Epithelial cell of proximal tubule (primary cell): ENCODE results near the gene KRTAP19-2. TPM values are rescaled to one million over a fixed set of nuclear protein-coding genes. Genes with fewer than 3 reads are reported as not detected.

ENCODE experiments used
- DNase-seq: peaks from one replicate; pipeline ENCODE4 v3.0.0-alpha.2; 2011; ENCODE audit warnings: low read depth
- H3K4me3 ChIP-seq: 2 replicates; pipeline ENCODE4 v1.5.1; 2011; ENCODE audit warnings: low read depth, mild to moderate bottlenecking, low read length
- total RNA-seq: library from RNA; depleted of rRNA; stranded (reverse); fragments of >200 nt; gene quantifications from 2 replicates; pipeline ENCODE4 v1.2.3, GENCODE V29; 2015
- TF ChIP-seq, protein P1 (sequence below): conservative IDR thresholded peaks from 2 replicates; pipeline ENCODE4 v1.5.1; 2012; ENCODE audit warnings: low read depth, mild to moderate bottlenecking, low read length

Gene KRTAP19-2
- total RNA-seq, 1 donor from 2014 or later, result not detected

- TF ChIP-seq, protein P1, sequence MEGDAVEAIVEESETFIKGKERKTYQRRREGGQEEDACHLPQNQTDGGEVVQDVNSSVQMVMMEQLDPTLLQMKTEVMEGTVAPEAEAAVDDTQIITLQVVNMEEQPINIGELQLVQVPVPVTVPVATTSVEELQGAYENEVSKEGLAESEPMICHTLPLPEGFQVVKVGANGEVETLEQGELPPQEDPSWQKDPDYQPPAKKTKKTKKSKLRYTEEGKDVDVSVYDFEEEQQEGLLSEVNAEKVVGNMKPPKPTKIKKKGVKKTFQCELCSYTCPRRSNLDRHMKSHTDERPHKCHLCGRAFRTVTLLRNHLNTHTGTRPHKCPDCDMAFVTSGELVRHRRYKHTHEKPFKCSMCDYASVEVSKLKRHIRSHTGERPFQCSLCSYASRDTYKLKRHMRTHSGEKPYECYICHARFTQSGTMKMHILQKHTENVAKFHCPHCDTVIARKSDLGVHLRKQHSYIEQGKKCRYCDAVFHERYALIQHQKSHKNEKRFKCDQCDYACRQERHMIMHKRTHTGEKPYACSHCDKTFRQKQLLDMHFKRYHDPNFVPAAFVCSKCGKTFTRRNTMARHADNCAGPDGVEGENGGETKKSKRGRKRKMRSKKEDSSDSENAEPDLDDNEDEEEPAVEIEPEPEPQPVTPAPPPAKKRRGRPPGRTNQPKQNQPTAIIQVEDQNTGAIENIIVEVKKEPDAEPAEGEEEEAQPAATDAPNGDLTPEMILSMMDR, result no peak
- no peak overlapping the region for H3K4me3 ChIP-seq
- DNase-seq, result no peak
Observed at GRCh38 chr21:30448514-30448913, 38.7 kb downstream of the KRTAP19-2 start.

GRCh38 chr21:30447056-30447455, 40.2 kb downstream of the KRTAP19-2 start:
- DNase-seq, result no peak

GRCh38 chr21:30444204-30444603, 43.0 kb downstream of the KRTAP19-2 start:
- DNase-seq, result no peak
- TF ChIP-seq, protein P1, result no peak
- no peak overlapping the region for H3K4me3 ChIP-seq

More at GRCh38 chr21:30447056-30447455, 40.2 kb downstream of the KRTAP19-2 start:
- TF ChIP-seq, protein P1, result no peak
- H3K4me3 ChIP-seq, result no peak overlapping the region

DNA sequence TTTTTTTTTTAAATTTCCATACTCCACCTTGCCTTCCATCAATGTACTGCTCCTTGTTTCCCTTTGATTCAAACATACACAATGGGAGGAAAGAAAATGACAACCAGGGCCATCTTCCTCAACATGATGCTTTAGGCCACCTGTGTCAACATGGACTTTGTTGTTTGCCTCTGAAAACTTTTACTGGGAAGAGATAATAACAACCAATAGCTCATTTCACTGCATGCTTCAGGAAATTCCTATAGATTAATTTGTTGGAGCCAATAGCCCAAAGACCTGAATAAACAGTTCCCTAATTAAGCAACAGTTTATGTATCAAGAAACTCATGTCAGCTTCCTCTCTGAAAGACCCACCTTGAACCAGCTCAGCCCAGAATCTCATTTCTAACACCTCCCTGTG, 44.0 kb downstream of the KRTAP19-2 start:
- no peak for DNase-seq
- H3K4me3 ChIP-seq, result no peak overlapping the region
- TF ChIP-seq, protein P1, result no peak

DNA sequence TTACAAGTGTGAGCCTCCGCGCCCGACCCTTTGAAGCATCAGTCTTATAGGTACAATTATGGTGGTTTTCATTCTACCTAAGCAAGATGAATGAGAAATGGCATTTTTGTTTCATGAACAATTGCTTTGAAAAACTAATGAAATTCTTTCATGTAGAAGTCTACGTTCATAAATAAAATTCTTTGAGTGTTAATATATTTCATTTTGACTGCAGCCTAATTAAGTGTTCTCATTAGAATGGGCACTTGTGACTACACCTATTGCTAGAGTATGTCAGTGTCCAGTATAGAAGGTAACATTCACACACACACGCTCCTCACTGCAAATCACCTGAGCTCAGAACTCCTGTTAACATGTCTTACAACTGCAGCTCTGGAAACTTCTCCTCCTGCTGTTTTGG, 47.3 kb downstream of the KRTAP19-2 start, which contains the start of gene KRTAP15-1:
Gene KRTAP15-1, plus strand, starts transcription at position 301 of the 400 bp plus-strand sequence. Its CDS starts 53 bp downstream, at position 354.
- TF ChIP-seq, protein P1, result no peak
- no peak within 1 kb of the TSS for H3K4me3 ChIP-seq
- DNase-seq, result no peak

Other genes starting within 250 kb of the KRTAP19-2 start
- gene KRTAP24-1, start 204.5 kb downstream of the KRTAP19-2 start, total RNA-seq, result not detected in 2 replicates
- not detected in 2 replicates for gene KRTAP25-1, start 197.9 kb downstream of the KRTAP19-2 start, total RNA-seq
- gene KRTAP26-1, start 167.1 kb downstream of the KRTAP19-2 start, total RNA-seq, result not detected in 2 replicates
- not detected in 2 replicates for gene KRTAP27-1, start 149.7 kb downstream of the KRTAP19-2 start, total RNA-seq
- gene KRTAP23-1, start 138.8 kb downstream of the KRTAP19-2 start, total RNA-seq, result not detected in 2 replicates
- not detected in 2 replicates for gene KRTAP13-2, start 115.2 kb downstream of the KRTAP19-2 start, total RNA-seq
- not detected in 2 replicates for gene KRTAP13-1, start 91.4 kb downstream of the KRTAP19-2 start, total RNA-seq
- gene KRTAP13-3, start 61.5 kb downstream of the KRTAP19-2 start, total RNA-seq, result not detected in 2 replicates
- not detected in 2 replicates for gene KRTAP13-4, start 57.2 kb downstream of the KRTAP19-2 start, total RNA-seq
- gene KRTAP15-1, start 47.2 kb downstream of the KRTAP19-2 start, total RNA-seq, result not detected in 2 replicates
- not detected in 2 replicates for gene KRTAP19-1, start 7.1 kb downstream of the KRTAP19-2 start, total RNA-seq
- gene KRTAP19-3, start 4.6 kb upstream of the KRTAP19-2 start, total RNA-seq, result not detected in 2 replicates
- not detected in 2 replicates for gene KRTAP19-4, start 9.7 kb upstream of the KRTAP19-2 start, total RNA-seq
- not detected in 2 replicates for gene KRTAP19-5, start 14.7 kb upstream of the KRTAP19-2 start, total RNA-seq
- not detected in 2 replicates for gene KRTAP19-6, start 54.4 kb upstream of the KRTAP19-2 start, total RNA-seq
- gene KRTAP19-7, start 73.9 kb upstream of the KRTAP19-2 start, total RNA-seq, result not detected in 2 replicates
- not detected in 2 replicates for gene KRTAP22-2, start 103.0 kb upstream of the KRTAP19-2 start, total RNA-seq
- not detected in 2 replicates for gene KRTAP6-3, start 105.0 kb upstream of the KRTAP19-2 start, total RNA-seq
- gene KRTAP6-2, start 111.5 kb upstream of the KRTAP19-2 start, total RNA-seq, result not detected in 2 replicates
- not detected in 2 replicates for gene KRTAP22-1, start 113.7 kb upstream of the KRTAP19-2 start, total RNA-seq
- gene KRTAP6-1, start 126.5 kb upstream of the KRTAP19-2 start, total RNA-seq, result not detected in 2 replicates
- not detected in 2 replicates for gene KRTAP20-1, start 129.0 kb upstream of the KRTAP19-2 start, total RNA-seq
- not detected in 2 replicates for gene KRTAP20-4, start 133.2 kb upstream of the KRTAP19-2 start, total RNA-seq
- not detected in 2 replicates for gene KRTAP20-2, start 147.8 kb upstream of the KRTAP19-2 start, total RNA-seq
- not detected in 2 replicates for gene KRTAP20-3, start 155.4 kb upstream of the KRTAP19-2 start, total RNA-seq
- gene KRTAP21-3, start 231.3 kb upstream of the KRTAP19-2 start, total RNA-seq, result not detected in 2 replicates